HG03571 (cell line): ENCODE results near the gene GNG5.
"Not testable (repeated sequence)": the region's sequence is repeated elsewhere in the genome, so short reads cannot be mapped to it uniquely, and the experiment has no call there.

Experiments
- ATAC-seq: cut with Tn5 transposase; IDR thresholded peaks from one replicate; pipeline ENCODE4 v1.9.1; 2021; ENCODE audit not compliant: unreplicated experiment

The GNG5 gene

DNA sequence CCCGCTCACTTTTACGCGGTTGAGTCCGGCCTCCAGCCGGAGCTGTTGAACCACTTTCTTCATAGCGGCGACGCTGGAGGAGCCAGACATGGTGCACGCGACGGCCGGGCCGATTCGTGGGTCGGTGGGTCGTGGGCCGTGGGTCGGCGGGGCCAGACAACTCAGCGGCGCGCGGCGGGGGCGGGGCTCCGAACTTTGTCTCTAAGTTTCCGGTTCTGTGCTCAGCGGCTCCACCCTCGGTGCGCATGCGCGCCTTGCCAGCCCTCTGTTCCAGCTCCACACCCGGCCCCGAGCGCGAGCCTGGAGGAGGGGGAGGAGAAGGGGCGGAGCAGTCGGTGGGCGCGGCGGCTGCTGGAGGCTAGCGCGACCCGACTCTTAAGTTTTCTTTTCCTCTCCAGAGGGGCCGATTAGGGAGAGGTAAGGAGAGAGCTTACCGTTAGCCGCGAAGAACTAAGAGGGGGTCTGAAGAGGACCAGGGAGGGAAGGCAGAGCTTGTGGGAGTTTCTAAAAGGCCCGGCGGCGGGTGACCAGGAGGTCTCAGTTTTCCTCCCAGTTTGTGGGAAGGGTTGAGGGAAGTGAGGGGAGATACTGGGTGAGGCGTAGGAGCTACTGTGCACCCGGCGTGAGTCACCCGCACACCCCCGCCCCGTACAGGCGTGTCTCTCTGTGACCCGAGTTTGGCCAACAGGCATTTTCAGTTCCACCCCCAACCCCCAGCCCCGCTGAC, at the start of gene GNG5, which contains the start of gene SPATA1:
Gene GNG5, minus strand, starts transcription at position 580 of the 727 bp plus-strand sequence. Its CDS starts 490 bp downstream, at position 90.
Gene SPATA1, plus strand, starts transcription at position 385 of the 727 bp plus-strand sequence. CDS start 9,974 bp downstream, outside the sequence.
- peak; percentile 79 for ATAC-seq

DNA sequence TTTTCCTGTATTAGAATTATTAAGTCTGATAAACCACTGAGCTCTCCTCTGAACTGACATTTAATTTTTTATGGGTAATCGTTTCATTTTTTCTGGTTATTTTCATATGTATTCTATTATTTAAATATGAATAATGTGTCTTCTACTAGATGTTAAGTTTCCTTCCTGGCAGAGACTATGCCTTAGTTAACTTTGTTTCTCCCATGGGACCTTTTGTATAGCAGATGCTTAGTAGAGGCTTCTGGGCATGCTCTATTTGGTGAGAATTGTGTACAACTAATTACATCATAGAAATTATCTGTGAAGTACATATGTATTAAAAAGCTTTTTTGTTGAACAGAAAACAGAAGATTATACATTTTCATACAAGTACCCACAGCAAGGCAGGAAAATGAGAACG, 44.4 kb upstream of the GNG5 start:
- ATAC-seq: no peak

DNA sequence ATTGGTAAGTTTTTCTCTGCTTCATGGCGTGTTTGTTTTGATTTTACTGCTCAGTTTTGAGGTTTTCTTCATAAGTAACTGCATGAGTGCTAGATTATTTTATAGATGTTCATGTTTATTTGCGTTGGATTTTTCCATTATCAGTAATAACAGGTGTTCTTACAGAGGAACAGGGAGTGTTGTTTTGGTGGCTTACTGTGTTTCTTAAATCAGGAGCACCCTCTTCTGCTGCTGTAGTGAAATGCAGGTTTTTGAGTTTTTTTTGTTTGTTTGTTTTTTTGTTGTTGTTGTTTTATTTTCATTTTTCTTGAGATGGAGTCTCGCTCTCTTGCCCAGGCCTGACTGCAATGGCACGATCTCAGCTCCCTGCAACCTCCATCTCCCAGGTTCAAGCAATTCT, 35.3 kb upstream of the GNG5 start:
- no peak for ATAC-seq

DNA sequence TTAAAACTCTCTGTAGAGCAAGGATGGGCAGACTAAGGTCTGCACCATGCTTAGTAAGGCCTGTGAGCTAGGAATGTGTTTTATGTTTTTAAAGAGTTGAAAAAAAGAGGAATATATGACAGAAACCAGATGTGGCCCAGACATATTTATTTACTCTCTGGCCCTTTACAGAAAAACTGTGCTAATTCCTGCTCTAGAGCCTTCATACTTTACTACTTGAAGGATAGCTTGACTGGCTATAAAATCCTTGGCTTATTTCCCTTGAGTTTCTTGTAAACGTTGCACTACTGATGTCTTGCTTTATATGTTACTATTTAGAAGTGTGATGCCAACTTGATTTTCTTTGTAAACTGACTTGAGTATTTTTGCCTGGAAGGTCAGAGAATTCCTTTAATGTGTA, 34.4 kb upstream of the GNG5 start:
- ATAC-seq: no peak

DNA sequence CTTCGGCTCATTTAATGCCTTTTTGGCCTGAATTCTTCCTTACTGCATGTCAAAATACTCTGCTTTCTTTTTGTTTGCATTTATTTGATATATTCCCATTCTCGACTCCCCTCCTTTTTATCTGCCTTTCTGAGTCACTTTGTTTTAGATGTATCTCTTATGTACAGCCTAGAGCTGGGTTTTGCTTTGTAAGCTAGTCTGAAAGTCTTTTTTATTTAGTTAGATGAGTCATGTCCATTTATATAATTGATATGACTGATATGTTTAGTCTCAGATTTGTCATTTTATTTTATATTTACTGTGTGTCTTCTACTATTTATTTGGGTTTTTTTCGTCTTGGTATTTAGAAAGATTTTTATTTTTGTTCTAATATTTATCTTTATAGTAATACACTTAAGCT, 33.6 kb upstream of the GNG5 start:
- no peak for ATAC-seq

DNA sequence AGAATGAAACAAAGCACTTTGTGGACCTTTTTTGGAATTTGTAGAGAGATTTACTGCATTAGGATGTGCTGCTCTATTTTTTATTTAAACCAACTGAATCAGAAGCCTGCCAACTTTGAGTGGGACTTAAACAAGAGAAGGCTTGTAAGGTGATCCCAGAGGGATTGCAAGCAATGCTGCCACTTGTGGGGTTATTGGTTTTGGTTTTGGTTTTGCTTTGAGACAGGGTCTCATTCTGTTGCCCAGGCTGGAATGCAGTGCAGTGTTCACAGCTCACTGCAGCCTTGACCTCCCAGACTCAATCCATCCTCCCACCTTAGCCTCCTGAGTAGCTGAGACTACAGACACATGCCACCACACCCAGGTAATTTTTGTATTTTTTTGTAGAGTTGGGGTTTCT, 32.2 kb upstream of the GNG5 start:
- ATAC-seq: peak; percentile 61

DNA sequence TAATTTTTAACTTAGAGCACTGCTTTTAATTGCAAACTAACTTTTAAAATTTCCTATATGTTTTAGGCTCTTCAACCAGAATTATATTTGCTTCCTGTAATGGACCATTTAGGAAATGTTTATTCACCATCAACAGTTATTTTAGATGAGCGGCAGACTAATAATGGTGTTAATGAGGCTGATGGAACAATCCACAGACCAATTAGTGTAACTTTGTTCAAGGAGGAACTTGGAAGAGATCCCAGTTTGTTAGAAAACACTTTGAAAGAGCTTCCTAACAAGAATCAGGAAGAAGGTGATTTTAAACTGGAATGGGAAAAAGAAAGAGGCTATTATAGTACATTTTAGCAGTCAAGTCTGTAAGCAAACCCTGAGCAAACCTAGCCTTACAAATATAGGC, 19.4 kb upstream of the GNG5 start:
- no peak for ATAC-seq

DNA sequence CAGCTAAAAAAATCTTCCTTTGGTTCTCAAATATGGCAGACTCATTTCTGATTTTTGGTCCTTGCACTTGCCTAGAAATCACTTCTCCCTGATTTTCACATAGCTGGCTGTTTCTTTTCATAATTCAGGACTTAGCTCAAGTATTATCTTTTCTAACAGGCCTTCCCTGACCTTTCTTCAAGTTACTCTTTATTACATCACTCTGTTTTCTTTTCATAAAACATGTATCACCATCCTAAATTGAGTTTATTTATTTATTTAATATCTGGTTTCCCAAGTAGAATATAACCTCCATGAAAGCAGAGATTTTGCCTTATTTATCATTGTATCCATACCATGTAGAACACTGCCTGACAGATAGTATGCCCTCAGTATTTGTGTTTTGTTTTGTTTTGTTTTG, 18.2 kb upstream of the GNG5 start:
- no peak for ATAC-seq

DNA sequence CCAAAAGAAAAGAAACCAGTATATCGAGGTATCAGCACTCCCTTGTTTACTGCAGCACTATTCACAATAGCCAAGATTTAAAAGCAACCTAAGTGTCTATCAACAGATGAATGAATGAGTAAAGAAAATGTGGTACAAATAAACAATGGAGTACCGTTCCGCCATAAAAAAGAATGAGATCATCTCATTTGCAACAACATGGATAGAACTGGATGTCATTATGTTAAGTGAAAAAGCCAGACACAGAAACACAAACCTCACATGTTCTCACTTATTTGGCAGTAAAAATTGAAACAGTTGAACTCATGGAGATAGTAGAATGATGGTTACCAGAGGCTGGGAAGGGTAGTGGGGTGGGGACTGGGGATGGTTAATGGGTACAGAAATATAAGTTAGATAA, 4.3 kb upstream of the GNG5 start:
- ATAC-seq: no peak

DNA sequence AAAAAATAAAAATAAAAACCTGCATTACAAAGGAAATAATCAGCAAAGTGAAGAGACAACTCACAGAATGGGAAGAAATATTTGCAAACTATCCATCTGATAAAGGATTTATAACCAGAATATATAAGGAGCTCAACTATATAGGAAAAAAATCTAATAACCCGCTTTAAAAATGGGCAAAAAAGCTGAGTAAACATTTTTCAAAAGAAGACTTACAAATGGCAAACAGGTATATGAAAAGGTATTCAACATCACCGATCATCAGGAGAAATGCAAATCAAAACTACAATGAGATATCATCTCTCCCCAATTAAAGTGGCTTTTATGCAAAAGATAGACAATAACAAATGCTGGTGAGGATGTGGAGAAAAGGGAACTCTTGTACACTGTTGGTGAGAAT, 3.8 kb upstream of the GNG5 start:
- ATAC-seq: no peak

DNA sequence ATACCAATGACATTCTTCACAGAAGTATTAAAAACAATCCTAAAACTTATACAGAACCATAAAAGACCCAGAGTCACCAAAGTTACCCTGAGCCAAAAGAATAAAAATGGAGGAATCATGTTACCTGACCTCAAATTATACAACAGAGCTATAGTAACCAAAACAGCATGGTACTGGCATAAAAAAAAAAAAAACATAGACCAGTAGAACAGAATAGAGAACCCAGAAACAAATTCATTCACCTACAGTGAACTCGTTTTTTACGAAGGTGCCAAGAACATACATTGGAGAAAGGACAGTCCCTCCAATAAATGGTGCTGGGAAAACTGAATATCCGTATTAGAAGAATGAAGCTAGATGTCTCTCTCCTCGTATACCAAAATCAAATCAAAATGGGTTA, 2.6 kb upstream of the GNG5 start:
- no peak for ATAC-seq

DNA sequence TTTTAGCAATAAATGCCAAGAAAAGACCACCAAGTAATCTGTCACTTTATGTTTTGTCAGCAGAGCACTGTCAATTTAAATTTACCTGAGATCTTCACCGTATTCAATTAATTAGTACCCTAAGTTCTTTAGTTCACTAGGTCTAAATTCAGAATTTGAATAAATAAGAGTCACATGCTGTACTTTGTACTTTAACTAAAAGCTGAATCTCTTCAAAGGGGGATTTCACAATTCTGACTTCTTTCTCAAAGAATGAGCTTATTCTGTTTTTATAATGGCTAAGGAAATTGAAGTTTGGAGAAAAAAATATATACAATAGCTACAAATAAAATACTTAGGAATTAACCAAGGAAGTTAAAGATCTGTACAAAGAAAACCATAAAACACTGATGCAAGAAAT, 2.1 kb upstream of the GNG5 start:
- ATAC-seq: no peak

DNA sequence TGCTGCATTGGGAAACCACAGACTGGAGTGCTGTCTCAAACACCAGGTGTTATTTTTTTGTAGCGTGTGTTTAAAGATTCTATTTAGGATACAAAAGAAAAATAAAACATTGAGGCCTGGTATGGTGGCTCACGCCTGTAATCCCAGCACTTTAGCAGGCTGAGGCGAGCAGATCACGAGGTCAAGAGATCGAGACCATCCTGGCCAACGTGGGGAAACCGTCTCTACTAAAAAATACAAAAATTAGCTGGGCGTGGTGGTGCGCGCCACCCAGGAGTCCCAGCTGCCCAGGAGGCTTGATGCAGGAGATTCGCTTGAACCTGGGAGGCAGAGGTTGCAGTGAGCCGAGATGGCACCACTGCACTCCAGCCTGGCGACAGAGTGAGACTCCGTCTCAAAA, 1.5 kb upstream of the GNG5 start:
- not testable (repeated sequence) for ATAC-seq

DNA sequence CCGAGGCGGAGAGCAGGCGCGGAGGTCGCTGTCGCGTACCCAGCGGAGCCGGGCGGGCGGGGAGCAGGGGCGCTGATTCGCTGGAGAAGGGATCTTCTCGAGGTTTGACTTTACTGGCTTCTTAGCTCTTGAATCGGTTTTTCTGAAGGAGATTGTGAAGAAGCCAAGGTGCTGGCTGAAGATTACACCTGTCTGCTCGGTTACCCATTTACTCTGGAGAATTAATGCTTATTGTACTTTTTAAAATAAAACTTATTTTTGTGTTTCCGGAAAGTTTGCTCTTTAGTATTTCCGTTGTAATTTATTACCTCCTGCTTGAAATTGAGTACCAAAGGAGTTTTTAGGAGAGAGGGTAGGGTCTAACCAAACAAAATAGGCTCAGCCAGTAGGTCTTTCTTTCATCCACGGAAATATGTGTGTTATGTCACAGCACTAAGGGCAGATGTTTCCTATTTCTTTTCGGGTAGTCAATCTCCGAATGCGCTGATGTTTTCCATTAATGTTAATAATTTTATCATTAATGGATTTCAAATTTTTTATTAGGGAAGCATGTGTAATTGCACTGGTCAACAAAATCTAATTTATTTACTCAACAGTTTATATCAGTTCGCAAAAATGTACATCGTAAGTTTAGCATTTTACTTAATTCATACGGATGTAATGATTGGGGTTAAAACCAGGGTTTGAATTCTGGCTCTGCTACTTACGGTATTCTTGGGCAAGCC, 510 bp upstream of the GNG5 start:
- no peak for ATAC-seq

DNA sequence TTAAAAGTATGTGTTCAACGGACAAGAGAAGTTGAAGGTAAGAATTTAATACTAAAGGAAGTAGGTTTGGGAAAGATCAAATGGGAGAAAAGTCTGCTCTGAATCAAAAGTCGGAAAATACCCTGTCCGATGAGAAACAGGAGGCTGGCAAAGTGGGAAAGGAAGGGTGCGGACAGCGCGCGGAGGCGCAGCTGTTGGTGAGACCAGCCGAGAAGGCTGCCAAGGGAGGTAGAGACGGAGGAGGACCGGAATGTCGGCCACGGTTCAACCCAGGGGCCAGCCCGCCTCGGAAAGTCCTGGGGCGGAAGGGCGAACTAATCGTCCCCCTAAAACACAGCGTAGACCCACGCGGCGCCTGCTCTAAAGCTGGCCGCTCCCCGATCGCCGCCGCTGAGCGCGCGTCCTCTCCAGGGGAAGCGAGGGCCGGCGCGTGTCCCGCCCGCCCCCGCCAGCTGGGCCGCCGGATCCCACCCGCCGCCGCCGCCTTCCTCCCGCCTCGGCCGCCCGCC, 834 bp downstream of the GNG5 start:
- peak; percentile 36 for ATAC-seq

DNA sequence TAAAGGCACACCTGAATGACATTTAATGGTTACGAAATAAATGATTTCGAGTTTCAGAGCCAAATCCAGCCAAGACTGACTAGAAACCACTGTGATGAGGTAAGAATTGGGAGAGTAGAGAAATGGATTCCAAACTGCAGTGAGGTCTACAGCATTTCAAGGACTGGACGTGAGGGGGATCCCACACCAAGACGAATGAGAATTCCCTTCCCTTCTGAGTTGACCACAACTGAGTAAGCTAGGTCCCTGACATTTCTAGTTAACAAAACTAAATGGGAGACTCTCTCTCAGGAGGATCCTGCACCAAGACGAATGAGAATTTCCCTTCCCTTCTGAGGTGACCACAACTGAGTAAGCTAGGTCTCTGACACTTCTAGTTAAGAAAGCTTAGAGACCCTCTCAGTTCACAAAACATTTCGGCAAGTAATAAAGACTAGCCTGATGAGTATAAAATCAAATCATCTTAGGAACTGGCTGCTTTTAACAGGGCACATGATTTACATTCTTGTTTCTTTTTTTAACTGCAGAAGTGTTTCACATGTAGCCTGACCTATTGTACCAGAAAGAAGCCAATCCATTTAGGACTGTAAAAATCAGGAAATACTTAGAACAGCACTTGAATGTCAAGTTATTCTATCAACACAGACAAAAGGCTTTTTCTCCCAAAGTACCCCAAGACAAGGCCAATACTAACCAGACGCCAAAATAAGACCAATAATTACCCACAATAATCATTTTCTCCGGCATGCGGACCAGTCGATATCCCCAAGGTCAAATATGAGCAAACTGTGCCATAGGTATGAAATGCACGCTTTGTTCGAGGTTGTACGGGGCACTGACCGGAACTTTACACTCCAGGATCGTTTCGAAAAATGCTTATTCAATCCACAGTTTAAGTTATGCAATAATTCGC, 1.5 kb downstream of the GNG5 start:
- ATAC-seq: no peak

DNA sequence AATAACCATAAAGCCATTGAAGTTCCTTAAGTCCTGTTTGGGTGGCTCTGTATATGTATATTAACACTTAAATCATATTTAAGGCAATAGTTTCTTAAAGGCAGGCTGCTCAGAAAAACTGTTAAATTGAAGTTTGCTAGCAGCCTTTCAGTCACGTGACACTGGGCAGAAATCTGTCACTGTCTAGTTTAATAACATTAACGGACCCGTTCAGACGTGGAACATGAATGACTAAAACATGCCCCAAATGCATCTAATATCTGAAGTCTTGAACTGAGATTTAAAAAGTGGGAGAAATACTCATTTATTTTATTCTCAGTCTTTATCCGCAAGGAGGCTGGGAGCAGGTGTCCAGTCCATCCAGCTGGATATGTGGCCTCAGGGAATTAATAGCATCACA, 3.5 kb downstream of the GNG5 start:
- ATAC-seq: no peak

DNA sequence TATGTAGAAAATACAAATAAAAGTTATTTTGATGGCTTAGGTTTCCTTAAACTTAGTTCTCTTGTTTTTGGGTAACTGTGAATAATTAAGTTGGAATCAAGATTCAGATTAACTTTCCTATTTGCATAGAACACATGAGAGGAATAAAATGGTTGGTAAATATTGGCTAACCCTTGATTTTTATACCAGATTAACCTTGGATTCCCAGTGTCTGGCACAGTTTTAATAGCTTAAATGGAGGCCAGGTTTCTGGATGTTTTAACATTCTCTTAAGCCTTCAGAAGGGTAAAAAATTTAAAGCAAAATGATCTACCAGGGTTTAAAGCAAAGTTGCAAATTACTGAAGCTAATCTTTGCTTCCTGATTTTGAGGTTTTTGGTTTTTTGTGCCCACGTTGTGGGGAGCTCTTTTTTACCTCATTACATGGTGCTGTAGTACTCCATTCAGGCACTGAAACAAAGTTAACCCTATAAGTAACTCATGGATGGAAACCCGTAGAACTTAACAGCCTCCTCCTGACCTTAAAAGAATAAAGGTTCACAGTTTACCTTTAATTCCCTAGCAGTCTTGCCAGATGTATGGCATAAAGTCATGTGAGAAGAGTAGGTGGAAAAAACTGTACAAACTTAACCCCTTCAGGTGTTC, 8.6 kb downstream of the GNG5 start:
- no peak for ATAC-seq

DNA sequence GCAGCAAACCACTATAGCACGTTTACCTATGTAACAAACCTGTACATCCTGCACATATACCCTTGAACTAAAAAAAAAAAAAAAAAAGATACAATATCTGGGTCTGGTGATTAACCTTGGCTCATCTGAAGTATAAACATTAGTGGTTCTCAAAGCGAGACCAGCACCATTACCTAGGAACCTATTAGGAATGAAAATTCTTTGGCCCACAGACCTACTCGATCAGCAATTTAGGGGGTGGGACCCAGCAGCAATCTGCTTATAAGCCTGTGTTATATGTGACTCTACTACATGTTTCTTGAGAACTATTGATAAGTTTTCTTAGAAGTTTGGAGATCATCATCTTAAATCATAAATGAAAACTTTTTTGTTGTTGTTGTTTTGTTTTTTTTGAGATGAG, 9.9 kb downstream of the GNG5 start:
- ATAC-seq: no peak

DNA sequence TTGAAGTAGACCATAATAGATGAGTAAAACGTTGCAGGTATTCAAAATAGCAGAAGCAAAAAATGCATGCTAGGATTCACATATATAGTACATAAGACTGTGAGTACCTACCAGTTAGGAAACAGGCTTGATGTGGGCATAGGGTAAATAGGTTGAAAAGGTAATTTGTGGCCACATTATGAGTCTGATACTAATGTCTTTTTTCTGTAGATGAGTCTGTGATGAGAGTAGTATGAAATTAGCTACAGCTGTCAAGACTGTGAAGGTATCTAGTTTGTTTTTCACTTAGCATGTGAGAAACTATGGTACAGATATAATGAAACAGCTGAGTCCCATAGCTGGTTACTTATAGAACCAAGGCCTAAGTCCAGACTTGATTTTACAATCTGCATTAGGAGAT, 12.6 kb downstream of the GNG5 start:
- ATAC-seq: no peak

DNA sequence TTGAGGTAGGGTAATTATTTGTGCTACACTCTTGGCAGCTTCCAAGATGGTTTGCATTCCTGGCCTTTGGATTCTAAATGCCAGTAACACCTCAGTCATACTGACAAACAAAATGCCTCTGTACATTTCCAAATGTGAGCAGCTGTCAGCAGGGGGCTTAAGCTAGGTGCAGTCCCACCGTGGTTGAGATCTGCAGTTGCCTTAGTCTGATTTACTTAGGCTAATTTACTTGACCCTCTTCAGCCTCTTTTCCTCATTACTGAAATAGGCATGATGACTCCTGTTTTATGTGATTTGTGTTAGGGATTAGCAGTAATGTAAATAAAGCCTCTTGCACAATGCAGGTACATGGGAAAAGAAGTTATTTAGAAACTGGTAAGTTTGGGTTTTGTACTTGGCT, 13.7 kb downstream of the GNG5 start:
- ATAC-seq: no peak
